ENCODE measurements around the gene CENPT. TPM values are rescaled to one million over a fixed set of nuclear protein-coding genes. Genes with fewer than 3 reads are reported as not detected.

Gene CENPT
- total and polyA plus RNA-seq, 2 of the 13 experiments (the other 11 are each of a cell fraction or from before 2014, with no cell fraction given): 40.9 to 43.3 TPM

DNA sequence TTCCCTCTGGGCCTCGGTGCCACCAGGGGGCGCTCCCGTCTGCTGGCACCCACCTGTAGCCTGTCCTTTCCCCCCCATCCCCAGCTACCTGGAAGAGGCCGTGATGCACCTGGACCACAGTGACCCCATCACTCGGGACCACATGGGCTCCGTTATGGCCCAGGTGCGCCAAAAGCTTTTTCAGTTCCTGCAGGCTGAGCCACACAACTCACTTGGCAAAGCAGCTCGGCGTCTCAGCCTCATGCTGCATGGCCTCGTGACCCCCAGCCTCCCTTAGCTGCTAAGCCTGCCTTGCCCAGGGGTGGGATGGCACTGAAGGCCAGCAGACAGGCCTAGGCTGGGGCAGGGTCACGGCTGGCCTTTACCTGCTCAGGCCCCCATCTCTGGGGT lies 36.4 kb upstream of the CENPT start (continued):
- TF ChIP-seq SOX13 (IDR thresholded peaks at IDR 0.05): no peak
- TF ChIP-seq SOX13 (CRISPR knock-in tag; conservative IDR thresholded peaks at IDR 0.05 in 1 of 2, IDR thresholded peaks at IDR 0.05 in 1 of 2): no peak

DNA sequence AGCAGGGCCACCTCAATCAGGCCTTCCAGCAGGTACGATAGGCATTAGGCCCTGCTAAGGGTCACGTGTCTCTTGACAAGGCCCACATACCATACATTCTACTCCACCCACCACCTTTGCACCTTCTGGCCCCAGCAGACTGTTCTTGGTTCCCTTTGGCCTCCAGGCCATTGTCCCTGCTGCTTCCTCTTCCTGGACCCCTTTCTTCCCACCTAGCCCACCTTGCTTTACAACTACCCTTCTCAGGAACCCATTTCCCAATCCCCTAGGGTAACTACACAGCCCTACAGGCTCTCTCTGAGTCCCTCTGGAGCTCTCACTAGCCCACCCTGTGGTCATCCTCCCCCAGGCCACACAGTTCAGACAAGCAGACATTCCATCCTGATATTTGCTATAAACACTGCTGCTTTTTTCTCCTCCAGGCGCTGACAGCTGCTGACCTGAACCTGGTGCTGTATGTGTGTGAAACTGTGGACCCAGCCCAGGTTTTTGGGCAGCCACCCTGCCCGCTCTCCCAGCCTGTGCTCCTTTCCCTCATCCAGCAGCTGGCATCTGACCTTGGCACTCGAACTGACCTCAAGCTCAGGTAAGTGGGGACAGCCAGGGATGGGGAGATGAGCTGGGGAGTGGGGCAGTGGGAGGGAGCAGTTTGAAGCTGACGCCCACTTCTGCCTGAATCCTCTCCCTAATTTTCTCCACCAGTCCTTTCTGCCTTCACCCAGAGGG lies 35.8 kb upstream of the CENPT start:
- ChIA-PET CTCF (ENCODE audit: low intra/inter-chr PET ratio, low total read pairs) (interaction anchor here (1.2 to 5.3 kb wide), 9 partner anchors 33 to 211 kb away, joined by 3 to 63 read pairs (median 8); partner anchors contain the start of gene THAP11), POLR2A (interaction anchor here (1.2 to 3.3 kb wide), 8 partner anchors 10 to 157 kb away, joined by 3 to 22 read pairs (median 4); partner anchors contain the start of genes LCAT, PSKH1 and PSMB10)
- in situ Hi-C loops (cut with HindIII; ENCODE audit: extremely low pct_ligation_motif_present, low pct_unique_long_range_greater_than_20kb): loop anchor here (10.0 kb wide), 1 partner anchor 161 kb away; no protein-coding TSS in a partner anchor
- Histone ChIP-seq H3K27me3 (ENCODE audit: control insufficient read depth in 1 of 2, insufficient read depth in 2 of 2, low read length in 2 of 2) (no peaks in the 10 kb centered on the region), H3K9ac (ENCODE audit: insufficient read depth, low read depth, low read length) (no peak overlapping the region), H3K4me1 (ENCODE audit: insufficient read depth, low read length) (peaks cover 31% of the 10 kb centered on the region), H3K27ac (ENCODE audit: extremely low read length, insufficient read depth, low read length) (peak overlapping the region; percentile 36), H2AFZ (ENCODE audit: low read length) (no peak overlapping the region), H3K4me3 (replicated peaks in 1 of 3; ENCODE audit: insufficient read depth in 1 of 3, low read depth in 2 of 3, low read length in 3 of 3) (no peak overlapping the region), H3K9me3 (ENCODE audit: low read length) (no peaks in the 10 kb centered on the region), H3K36me3 (replicated peaks in 1 of 2; ENCODE audit: control insufficient read depth in 1 of 2, insufficient read depth in 2 of 2, low read length in 2 of 2) (peaks cover 47 to 72% of the 10 kb centered on the region in 2 experiments), H4K20me1 (ENCODE audit: insufficient read depth, low read length) (no peaks in the 10 kb centered on the region), H3K79me2 (ENCODE audit: insufficient read depth, low read length) (no peaks in the 10 kb centered on the region), H3K4me2 (ENCODE audit: low read depth, low read length) (peak overlapping the region; percentile 8; the same call in 1 of the 2 replicates)
- BruUV-seq (replicated peaks): no TSS peak
- DNase-seq (ENCODE audit: low spot score) (peak; percentile 67), FAIRE-seq (peak; percentile 77), ATAC-seq (peak; percentile 73)
- WGBS (ENCODE audit: low lambda C conversion rate): 47% methylated on average over 6 of the region's 6 CpGs
- intact Hi-C loops (cut with micrococcal nuclease; ENCODE audit: unreplicated experiment): loop anchor here (1.0 to 5.0 kb wide), 2 partner anchors 45 to 159 kb away; no protein-coding TSS in a partner anchor
- TF ChIP-seq JUNB (CRISPR knock-in tag; IDR thresholded peaks at IDR 0.05; ENCODE audit: borderline replicate concordance) (no peak), EP300 (IDR thresholded peaks at IDR 0.05; ENCODE audit: low read depth in 2 of 2, low read length in 2 of 2) (peak in 1 of 2 experiments; percentile 13; a peak in 1 of 4 replicates), EP300 (CRISPR knock-in tag; IDR thresholded peaks at IDR 0.05; ENCODE audit: borderline replicate concordance) (no peak), TEAD3 (CRISPR knock-in tag; optimal IDR thresholded peaks at IDR 0.05; ENCODE audit: borderline replicate concordance) (peak; percentile 94), SOX13 (IDR thresholded peaks at IDR 0.05) (no peak), SOX13 (CRISPR knock-in tag; conservative IDR thresholded peaks at IDR 0.05 in 1 of 2, IDR thresholded peaks at IDR 0.05 in 1 of 2) (peak in 1 of 2 experiments; percentile 43; a peak in 1 of 4 replicates), SP5 (CRISPR knock-in tag; IDR thresholded peaks at IDR 0.05; ENCODE audit: borderline replicate concordance, low read depth) (peak; percentile 47; the same call in 1 of the 2 replicates), ZSCAN12 (CRISPR knock-in tag; IDR thresholded peaks at IDR 0.05) (no peak), ZNF552 (CRISPR knock-in tag; IDR thresholded peaks at IDR 0.05; ENCODE audit: borderline replicate concordance) (no peak), FOXP1 (IDR thresholded peaks at IDR 0.05) (no peak), FOXP1 (CRISPR knock-in tag; IDR thresholded peaks at IDR 0.05) (no peak), ZNF563 (CRISPR knock-in tag; IDR thresholded peaks at IDR 0.05) (0 out of 2 replicates have a peak, but pooled peaks have one; percentile 34)
- TF ChIP-seq, protein P1, sequence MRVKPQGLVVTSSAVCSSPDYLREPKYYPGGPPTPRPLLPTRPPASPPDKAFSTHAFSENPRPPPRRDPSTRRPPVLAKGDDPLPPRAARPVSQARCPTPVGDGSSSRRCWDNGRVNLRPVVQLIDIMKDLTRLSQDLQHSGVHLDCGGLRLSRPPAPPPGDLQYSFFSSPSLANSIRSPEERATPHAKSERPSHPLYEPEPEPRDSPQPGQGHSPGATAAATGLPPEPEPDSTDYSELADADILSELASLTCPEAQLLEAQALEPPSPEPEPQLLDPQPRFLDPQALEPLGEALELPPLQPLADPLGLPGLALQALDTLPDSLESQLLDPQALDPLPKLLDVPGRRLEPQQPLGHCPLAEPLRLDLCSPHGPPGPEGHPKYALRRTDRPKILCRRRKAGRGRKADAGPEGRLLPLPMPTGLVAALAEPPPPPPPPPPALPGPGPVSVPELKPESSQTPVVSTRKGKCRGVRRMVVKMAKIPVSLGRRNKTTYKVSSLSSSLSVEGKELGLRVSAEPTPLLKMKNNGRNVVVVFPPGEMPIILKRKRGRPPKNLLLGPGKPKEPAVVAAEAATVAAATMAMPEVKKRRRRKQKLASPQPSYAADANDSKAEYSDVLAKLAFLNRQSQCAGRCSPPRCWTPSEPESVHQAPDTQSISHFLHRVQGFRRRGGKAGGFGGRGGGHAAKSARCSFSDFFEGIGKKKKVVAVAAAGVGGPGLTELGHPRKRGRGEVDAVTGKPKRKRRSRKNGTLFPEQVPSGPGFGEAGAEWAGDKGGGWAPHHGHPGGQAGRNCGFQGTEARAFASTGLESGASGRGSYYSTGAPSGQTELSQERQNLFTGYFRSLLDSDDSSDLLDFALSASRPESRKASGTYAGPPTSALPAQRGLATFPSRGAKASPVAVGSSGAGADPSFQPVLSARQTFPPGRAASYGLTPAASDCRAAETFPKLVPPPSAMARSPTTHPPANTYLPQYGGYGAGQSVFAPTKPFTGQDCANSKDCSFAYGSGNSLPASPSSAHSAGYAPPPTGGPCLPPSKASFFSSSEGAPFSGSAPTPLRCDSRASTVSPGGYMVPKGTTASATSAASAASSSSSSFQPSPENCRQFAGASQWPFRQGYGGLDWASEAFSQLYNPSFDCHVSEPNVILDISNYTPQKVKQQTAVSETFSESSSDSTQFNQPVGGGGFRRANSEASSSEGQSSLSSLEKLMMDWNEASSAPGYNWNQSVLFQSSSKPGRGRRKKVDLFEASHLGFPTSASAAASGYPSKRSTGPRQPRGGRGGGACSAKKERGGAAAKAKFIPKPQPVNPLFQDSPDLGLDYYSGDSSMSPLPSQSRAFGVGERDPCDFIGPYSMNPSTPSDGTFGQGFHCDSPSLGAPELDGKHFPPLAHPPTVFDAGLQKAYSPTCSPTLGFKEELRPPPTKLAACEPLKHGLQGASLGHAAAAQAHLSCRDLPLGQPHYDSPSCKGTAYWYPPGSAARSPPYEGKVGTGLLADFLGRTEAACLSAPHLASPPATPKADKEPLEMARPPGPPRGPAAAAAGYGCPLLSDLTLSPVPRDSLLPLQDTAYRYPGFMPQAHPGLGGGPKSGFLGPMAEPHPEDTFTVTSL (CRISPR knock-in tag; IDR thresholded peaks at IDR 0.05; ENCODE audit: borderline replicate concordance): no peak
